ENCODE data around the gene ATP5F1E.

Gene ATP5F1E

GRCh38 chr20:59032023-59032712 is at the start of gene ATP5F1E:
Gene ATP5F1E, minus strand, starts transcription at chr20:59032335. Its CDS starts 84 bp downstream, at chr20:59032251.
- peak; percentile 98 for DNase-seq (ENCODE audit: low spot score)

GRCh38 chr20:59081036-59081435 is 48.9 kb upstream of the ATP5F1E start:
- no peak for DNase-seq (ENCODE audit: low spot score)

GRCh38 chr20:59078231-59078630 is 46.1 kb upstream of the ATP5F1E start:
- no peak for DNase-seq (ENCODE audit: low spot score)

GRCh38 chr20:59077705-59078104 is 45.6 kb upstream of the ATP5F1E start:
- DNase-seq (ENCODE audit: low spot score) = no peak

- no peak for DNase-seq (ENCODE audit: low spot score)
Measured at GRCh38 chr20:59075934-59076508, 43.9 kb upstream of the ATP5F1E start.

GRCh38 chr20:59074456-59074855 is 42.3 kb upstream of the ATP5F1E start:
- DNase-seq (ENCODE audit: low spot score) = no peak

GRCh38 chr20:59073582-59073981 is 41.4 kb upstream of the ATP5F1E start:
- no peak for DNase-seq (ENCODE audit: low spot score)

GRCh38 chr20:59071216-59071615 is 39.1 kb upstream of the ATP5F1E start:
- no peak for DNase-seq (ENCODE audit: low spot score)

- DNase-seq (ENCODE audit: low spot score) = no peak
Measured at GRCh38 chr20:59069026-59069425, 36.9 kb upstream of the ATP5F1E start.

- no peak for DNase-seq (ENCODE audit: low spot score)
Measured at GRCh38 chr20:59068534-59068933, 36.4 kb upstream of the ATP5F1E start.

GRCh38 chr20:59064214-59064722 is 32.1 kb upstream of the ATP5F1E start:
- DNase-seq (ENCODE audit: low spot score) = no peak

GRCh38 chr20:59063358-59064213 is 31.5 kb upstream of the ATP5F1E start:
- peak; percentile 32 for DNase-seq (ENCODE audit: low spot score)

GRCh38 chr20:59062081-59062480 is 29.9 kb upstream of the ATP5F1E start:
- DNase-seq (ENCODE audit: low spot score) = no peak

- peak; percentile 18 for DNase-seq (ENCODE audit: low spot score)
Measured at GRCh38 chr20:59055302-59055701, 23.2 kb upstream of the ATP5F1E start.

- DNase-seq (ENCODE audit: low spot score) = no peak
Measured at GRCh38 chr20:59051666-59052185, 19.6 kb upstream of the ATP5F1E start.

GRCh38 chr20:59050437-59050836 is 18.3 kb upstream of the ATP5F1E start:
- DNase-seq (ENCODE audit: low spot score) = no peak

GRCh38 chr20:59048681-59049030 is 16.5 kb upstream of the ATP5F1E start:
- DNase-seq (ENCODE audit: low spot score) = no peak

- peak; percentile 51 for DNase-seq (ENCODE audit: low spot score)
Measured at GRCh38 chr20:59047938-59048680, 16.0 kb upstream of the ATP5F1E start.

GRCh38 chr20:59046862-59047261 is 14.7 kb upstream of the ATP5F1E start:
- DNase-seq (ENCODE audit: low spot score) = no peak

GRCh38 chr20:59044796-59045195 is 12.7 kb upstream of the ATP5F1E start:
- no peak for DNase-seq (ENCODE audit: low spot score)

GRCh38 chr20:59044295-59044694 is 12.2 kb upstream of the ATP5F1E start:
- no peak for DNase-seq (ENCODE audit: low spot score)

GRCh38 chr20:59043698-59044097 is 11.6 kb upstream of the ATP5F1E start:
- peak; percentile 28 for DNase-seq (ENCODE audit: low spot score)
